ENCODE data around the gene PCMTD2.
"Not testable (repeated sequence)": the region's sequence is repeated elsewhere in the genome, so short reads cannot be mapped to it uniquely, and the experiment has no call there.

PCMTD2 gene

GRCh38 chr20:64271636-64272035 lies 16.1 kb downstream of the PCMTD2 start:
- Mint-ChIP-seq H3K4me1 (peaks cover 7 to 12% of the 10 kb centered on the region in 2 donors), H3K36me3 (peaks cover 17 to 36% of the 10 kb centered on the region in 2 donors), H3K27ac (no peak overlapping the region), H3K9me3 (no peaks in the 10 kb centered on the region), H3K27me3 (no peaks in the 10 kb centered on the region), H3K4me3 (no peak overlapping the region)
- DNase-seq = no peak
- ATAC-seq (replicated peaks) = no peak

- Mint-ChIP-seq H3K27me3 (no peaks in the 10 kb centered on the region), H3K4me1 (peaks cover 7 to 12% of the 10 kb centered on the region in 2 donors), H3K27ac (no peak overlapping the region), H3K4me3 (no peak overlapping the region), H3K36me3 (peaks cover 20 to 41% of the 10 kb centered on the region in 2 donors), H3K9me3 (no peaks in the 10 kb centered on the region)
- DNase-seq = no peak
- ATAC-seq (replicated peaks) = no peak
Observed at GRCh38 chr20:64273109-64273508, 17.6 kb downstream of the PCMTD2 start.

DNA sequence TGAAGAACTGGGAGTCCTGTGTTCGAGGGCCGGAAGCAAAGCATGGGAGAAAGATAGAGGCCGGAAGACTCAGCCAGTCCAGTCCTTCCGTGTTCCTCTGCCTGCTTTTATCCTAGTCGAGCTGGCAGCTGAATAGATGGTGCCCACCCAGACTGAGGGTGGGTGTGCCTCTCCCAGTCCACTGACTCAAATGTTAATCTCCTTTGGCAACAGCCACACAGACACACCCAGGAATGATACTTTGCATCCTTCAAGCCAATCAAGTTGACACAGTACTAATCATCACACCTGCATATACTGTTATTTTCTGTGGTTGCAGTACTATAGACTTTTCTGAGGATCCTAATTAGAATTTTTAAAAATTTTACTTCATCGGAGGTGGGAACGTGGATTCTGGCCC lies 21.3 kb downstream of the PCMTD2 start:
- Mint-ChIP-seq H3K27ac (no peak overlapping the region), H3K4me1 (peaks cover 0 to under 1% of the 10 kb centered on the region in 2 donors), H3K9me3 (no peaks in the 10 kb centered on the region), H3K4me3 (no peak overlapping the region), H3K36me3 (peaks cover 5 to 19% of the 10 kb centered on the region in 2 donors), H3K27me3 (no peaks in the 10 kb centered on the region)
- no peak for DNase-seq
- ATAC-seq (replicated peaks) = no peak

DNA sequence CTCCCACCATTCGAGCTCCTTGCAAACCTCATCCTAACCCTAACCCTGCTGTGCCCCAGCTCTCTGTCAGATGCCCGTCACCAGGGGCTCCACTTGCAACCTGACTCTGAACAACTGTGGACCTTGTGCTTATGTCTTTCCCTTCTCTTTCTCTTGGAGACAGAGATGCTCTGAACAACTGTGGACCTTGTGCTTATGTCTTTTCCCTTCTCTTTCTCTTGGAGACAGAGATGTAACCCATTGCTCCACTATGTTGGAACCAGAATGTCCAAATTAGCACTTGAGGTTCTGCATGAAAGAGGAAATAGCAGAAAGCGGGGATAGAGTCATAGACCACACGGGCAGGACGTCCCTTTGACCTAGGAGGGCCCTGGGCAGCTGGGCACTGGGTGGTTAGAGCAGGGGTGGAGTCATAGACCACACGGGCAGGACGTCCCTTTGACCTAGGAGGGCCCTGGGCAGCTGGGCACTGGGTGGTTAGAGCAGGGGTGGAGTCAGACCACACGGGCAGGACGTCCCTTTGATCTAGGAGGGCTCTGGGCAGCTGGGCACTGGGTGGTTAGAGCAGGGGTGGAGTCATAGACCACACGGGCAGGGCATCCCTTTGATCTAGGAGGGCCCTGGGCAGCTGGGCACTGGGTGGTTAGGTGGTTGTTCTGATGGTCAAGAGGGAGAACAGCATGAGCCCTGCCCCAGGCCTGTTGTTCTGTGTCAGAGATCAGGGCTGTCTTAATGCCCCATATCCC lies 22.2 kb downstream of the PCMTD2 start:
- ATAC-seq (replicated peaks) (no peak), DNase-seq (no peak)
- H3K36me3 Mint-ChIP-seq = peaks cover 4 to 17% of the 10 kb centered on the region in 2 donors
- H3K27me3 Mint-ChIP-seq = no peaks in the 10 kb centered on the region
- H3K4me1 Mint-ChIP-seq = no peaks in the 10 kb centered on the region
- no peaks in the 10 kb centered on the region for H3K9me3 Mint-ChIP-seq
- no peak overlapping the region for H3K4me3 Mint-ChIP-seq
- no peak overlapping the region for H3K27ac Mint-ChIP-seq

DNA sequence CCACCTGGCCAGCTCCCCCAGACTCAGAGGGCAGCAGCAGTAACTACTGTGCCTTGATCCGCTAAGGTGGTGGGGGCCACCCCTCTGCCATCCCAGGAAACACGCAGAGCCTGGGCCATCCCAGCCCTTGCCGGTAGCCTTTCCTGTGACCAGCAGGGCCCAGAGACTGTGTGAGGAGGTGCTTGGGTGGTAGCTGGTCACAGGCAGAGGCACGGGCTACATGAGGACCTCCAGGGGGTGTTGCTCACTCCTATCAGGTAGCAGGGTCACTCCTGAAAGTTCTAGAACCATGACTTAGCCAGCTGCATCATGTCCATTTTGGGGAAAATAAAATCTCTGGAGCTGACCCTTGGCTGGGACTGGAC lies 22.8 kb downstream of the PCMTD2 start:
- Mint-ChIP-seq H3K27ac (no peak overlapping the region), H3K36me3 (peaks cover 4 to 14% of the 10 kb centered on the region in 2 donors), H3K27me3 (no peaks in the 10 kb centered on the region), H3K4me3 (no peak overlapping the region), H3K4me1 (no peaks in the 10 kb centered on the region), H3K9me3 (no peaks in the 10 kb centered on the region)
- no peak for DNase-seq
- no peak for ATAC-seq (replicated peaks)

DNA sequence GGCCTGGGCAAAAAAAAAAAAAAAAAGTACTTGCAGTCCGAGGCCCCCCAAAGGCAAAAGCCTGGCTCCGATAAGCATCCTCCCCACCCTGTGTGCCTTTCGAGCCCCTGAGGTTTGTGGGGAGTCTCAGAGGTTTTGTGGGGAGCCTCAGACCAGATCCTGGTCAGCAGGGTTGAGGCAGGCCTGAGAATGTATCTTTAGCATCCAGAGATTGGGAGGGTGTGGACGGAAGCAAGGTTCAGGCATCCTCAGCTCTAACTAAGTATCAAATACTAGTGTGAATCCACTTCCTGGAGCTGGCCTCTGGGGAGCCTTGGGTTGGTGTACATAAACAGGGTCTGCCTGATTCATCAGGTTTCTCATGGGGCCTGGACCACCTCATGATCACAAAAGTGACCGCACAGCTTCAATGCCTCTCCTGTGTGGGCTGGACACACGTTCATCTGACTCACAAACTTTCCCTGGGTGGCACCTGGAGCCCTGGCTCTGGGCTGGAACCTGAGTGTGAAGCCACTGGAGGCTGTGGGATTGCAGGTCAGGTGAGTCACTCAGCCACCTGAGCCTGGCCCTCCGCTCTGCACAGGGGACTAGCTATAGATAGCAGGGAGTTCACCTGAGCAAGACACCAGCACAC lies 24.4 kb downstream of the PCMTD2 start:
- no peak for ATAC-seq (replicated peaks)

GRCh38 chr20:64280460-64280843 lies 24.9 kb downstream of the PCMTD2 start:
- Mint-ChIP-seq H3K4me1 (no peaks in the 10 kb centered on the region), H3K4me3 (no peak overlapping the region), H3K27ac (no peak overlapping the region), H3K9me3 (peaks cover 0 to under 1% of the 10 kb centered on the region in 2 donors), H3K27me3 (no peaks in the 10 kb centered on the region), H3K36me3 (peaks cover 4 to 8% of the 10 kb centered on the region in 2 donors)
- ATAC-seq (replicated peaks) = no peak
- no peak for DNase-seq

More for the DNA sequence above, 24.4 kb downstream of the PCMTD2 start:
- no peaks in the 10 kb centered on the region for H3K27me3 Mint-ChIP-seq
- H3K36me3 Mint-ChIP-seq = peaks cover 4 to 8% of the 10 kb centered on the region in 2 donors
- H3K27ac Mint-ChIP-seq = no peak overlapping the region
- H3K4me3 Mint-ChIP-seq = no peak overlapping the region
- no peak for DNase-seq
- H3K9me3 Mint-ChIP-seq = no peaks in the 10 kb centered on the region
- H3K4me1 Mint-ChIP-seq = no peaks in the 10 kb centered on the region

DNA sequence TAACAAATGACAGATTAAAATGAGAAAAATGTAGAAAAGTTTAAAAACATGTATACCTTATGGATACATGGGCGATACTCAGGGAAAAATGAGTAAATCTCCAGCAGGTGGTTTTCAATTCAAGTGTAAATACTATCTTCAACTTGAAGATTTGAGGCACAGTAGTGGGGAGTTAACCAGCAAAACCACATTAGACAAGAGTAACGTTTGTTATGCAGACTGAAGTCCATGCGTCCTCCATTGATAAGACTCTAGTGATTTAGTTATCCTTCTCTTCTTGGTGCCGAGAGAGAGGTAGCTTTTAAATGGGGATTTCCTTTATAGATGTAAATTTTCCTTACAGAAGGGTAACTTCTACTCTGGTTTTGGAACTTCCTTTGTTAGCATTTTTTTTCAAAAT lies 28.1 kb downstream of the PCMTD2 start:
- Mint-ChIP-seq H3K4me3 (no peak overlapping the region), H3K4me1 (no peaks in the 10 kb centered on the region), H3K27me3 (no peaks in the 10 kb centered on the region), H3K27ac (no peak overlapping the region), H3K9me3 (peaks cover 0 to 2% of the 10 kb centered on the region in 2 donors), H3K36me3 (no peaks in the 10 kb centered on the region)
- ATAC-seq (replicated peaks) (no peak), DNase-seq (no peak)

DNA sequence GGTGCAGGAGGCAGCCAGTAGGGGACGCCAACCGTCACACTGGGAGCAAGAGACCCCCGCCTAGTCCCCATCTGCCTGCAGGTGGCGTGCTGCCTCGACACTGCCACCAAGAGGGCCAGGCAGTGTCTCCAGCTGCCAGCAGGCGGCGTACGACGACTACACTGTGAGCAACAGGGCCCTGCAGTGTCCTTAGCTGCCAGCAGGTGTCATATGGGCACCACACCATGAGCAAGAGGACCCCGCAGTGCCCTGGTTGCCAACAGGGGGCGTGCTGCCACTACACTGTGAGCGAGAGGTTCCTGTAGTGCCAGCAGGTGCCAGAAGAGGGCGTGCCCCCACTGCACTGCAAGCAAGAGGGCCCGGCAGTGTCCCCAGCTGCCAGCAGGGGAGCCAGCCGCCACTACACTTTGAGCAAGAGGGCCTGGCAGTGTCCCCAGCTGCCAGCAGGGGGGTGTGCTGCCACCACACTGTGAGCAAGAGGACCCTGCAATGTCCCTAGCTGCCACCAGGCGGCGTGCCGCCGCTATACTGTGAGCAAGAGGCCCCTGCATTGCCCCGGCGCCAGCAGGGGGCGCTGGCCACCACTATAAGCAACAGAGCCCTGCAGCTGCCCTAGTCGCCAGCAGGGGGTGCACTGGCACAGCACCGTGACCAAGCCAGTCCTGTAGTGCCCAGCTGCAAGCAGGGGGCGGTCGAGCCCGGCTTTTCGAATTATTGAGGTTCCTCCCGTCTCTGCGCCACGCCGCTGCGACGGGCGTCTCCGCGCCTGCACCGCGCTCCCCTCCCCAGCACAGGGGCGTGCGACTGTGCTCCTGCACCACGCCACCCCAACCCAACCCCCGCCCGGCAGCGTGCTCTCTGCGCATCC lies 30.3 kb downstream of the PCMTD2 start:
- not testable (repeated sequence) for H3K4me3 Mint-ChIP-seq, H3K4me1 Mint-ChIP-seq, H3K36me3 Mint-ChIP-seq, H3K27me3 Mint-ChIP-seq, H3K9me3 Mint-ChIP-seq
- peak; percentile 77 for DNase-seq
- H3K27ac Mint-ChIP-seq = peak overlapping the region; percentile 76
- ATAC-seq (replicated peaks) = peak; percentile 86 to 92

- not testable (repeated sequence) for H3K4me1 Mint-ChIP-seq
Observed at GRCh38 chr20:64286447-64287263, 31.1 kb downstream of the PCMTD2 start.

DNA sequence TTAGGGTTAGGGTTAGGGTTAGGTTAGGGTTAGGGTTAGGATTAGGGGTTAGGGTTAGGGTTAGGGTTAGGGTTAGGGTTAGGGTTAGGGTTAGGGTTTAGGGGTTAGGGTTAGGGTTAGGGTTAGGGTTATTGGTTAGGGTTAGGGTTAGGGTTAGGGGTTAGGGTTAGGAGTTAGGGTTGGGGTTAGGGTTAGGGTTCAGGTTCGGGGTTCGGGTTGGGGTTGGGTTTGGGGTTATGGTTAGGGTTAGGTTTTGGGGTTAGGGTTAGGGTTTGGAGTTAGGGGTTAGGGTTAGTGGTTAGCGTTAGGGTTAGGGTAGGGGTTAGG lies 31.7 kb downstream of the PCMTD2 start:
- not testable (repeated sequence) for H3K9me3 Mint-ChIP-seq; ATAC-seq (replicated peaks); H3K27ac Mint-ChIP-seq; H3K27me3 Mint-ChIP-seq; H3K36me3 Mint-ChIP-seq; H3K4me1 Mint-ChIP-seq; DNase-seq; H3K4me3 Mint-ChIP-seq

More at GRCh38 chr20:64286447-64287263, 31.1 kb downstream of the PCMTD2 start:
- H3K27me3 Mint-ChIP-seq, H3K36me3 Mint-ChIP-seq, H3K4me3 Mint-ChIP-seq, H3K9me3 Mint-ChIP-seq, DNase-seq, H3K27ac Mint-ChIP-seq: not testable (repeated sequence)
- peak in 1 of 2 donors; percentile 33 for ATAC-seq (replicated peaks)

- H3K36me3 Mint-ChIP-seq, DNase-seq: not testable (repeated sequence)
Observed at GRCh38 chr20:64292167-64292566, 36.6 kb downstream of the PCMTD2 start.

GRCh38 chr20:64303086-64303485 lies 47.5 kb downstream of the PCMTD2 start:
- not testable (repeated sequence) for ATAC-seq (replicated peaks); H3K9me3 Mint-ChIP-seq; H3K4me3 Mint-ChIP-seq; H3K27me3 Mint-ChIP-seq; H3K4me1 Mint-ChIP-seq; H3K27ac Mint-ChIP-seq; DNase-seq; H3K36me3 Mint-ChIP-seq

More at GRCh38 chr20:64292167-64292566, 36.6 kb downstream of the PCMTD2 start:
- H3K27me3 Mint-ChIP-seq; H3K27ac Mint-ChIP-seq; H3K9me3 Mint-ChIP-seq; H3K4me1 Mint-ChIP-seq; ATAC-seq (replicated peaks); H3K4me3 Mint-ChIP-seq: not testable (repeated sequence)

DNA sequence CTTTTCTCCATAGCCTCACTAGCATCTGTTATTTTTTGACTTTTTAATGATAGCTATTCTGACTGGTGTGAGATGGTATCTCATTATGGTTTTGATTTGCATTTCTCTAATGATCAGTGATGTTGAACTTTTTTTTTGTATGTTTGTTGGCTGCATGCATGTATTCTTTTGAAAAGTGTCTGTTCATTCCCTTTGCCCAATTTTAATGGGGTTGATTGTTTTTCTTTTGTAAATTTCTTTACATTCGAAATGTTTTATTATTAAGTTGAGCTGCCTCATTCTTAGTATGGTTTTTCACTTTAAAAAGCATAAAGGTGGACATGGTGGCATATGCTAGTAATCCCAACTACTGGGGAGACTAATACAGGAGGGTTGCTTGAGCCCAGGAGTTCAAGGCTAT lies 58.2 kb downstream of the PCMTD2 start:
- H3K4me1 Mint-ChIP-seq; H3K9me3 Mint-ChIP-seq; ATAC-seq (replicated peaks); DNase-seq; H3K36me3 Mint-ChIP-seq; H3K27ac Mint-ChIP-seq; H3K4me3 Mint-ChIP-seq: not testable (repeated sequence)
- peaks cover 5 to 35% of the 10 kb centered on the region in 2 donors for H3K27me3 Mint-ChIP-seq
